Measurements from ENCODE around the gene FNBP1.

GRCh38 chr9:129918296-129918950 is 124.6 kb downstream of the FNBP1 start:
- TF ChIP-seq SIN3A (conservative IDR thresholded peaks at IDR 0.05 in 1 of 2, IDR thresholded peaks at IDR 0.05 in 1 of 2; ENCODE audit: low read depth in 1 of 2, low read length in 2 of 2) = no peak
- no peak for TF ChIP-seq POLR2A (IDR thresholded peaks at IDR 0.05; ENCODE audit: control extremely low read depth in 1 of 2, low read depth in 2 of 2, low read length in 2 of 2)
- no peak for TF ChIP-seq NRF1 (IDR thresholded peaks at IDR 0.05; ENCODE audit: low read depth, low read length)
- TF ChIP-seq ASH2L (IDR thresholded peaks at IDR 0.05; ENCODE audit: low read length) = no peak
- no peak for TF ChIP-seq EZH2 (IDR thresholded peaks at IDR 0.05; ENCODE audit: low read depth, low read length, severe bottlenecking)
- TF ChIP-seq KDM5A (IDR thresholded peaks at IDR 0.05; ENCODE audit: low read length) = no peak
- TF ChIP-seq MAX (IDR thresholded peaks at IDR 0.05) = no peak
- TF ChIP-seq CTCF (IDR thresholded peaks at IDR 0.05; ENCODE audit: control extremely low read depth in 1 of 3, insufficient read depth in 1 of 3, low read depth in 1 of 3, low read length in 3 of 3) = no peak
- TF ChIP-seq PHF8 (conservative IDR thresholded peaks at IDR 0.05; ENCODE audit: low read depth, low read length) = no peak
- TF ChIP-seq SIX5 (IDR thresholded peaks at IDR 0.05; ENCODE audit: low read depth, low read length) = no peak
- TF ChIP-seq RNF2 (IDR thresholded peaks at IDR 0.05; ENCODE audit: borderline replicate concordance, low read depth, low read length, missing control alignments, poor library complexity, severe bottlenecking) = no peak
- TF ChIP-seq SP1 (IDR thresholded peaks at IDR 0.05; ENCODE audit: low read depth, low read length) = no peak
